NCI-H1436 (cell line): ENCODE measurements around the gene KCNIP1.

Source experiments
- DNase-seq: peaks from one replicate; lab custom pipeline; 2025; lab: John Stamatoyannopoulos, UW

KCNIP1 gene

GRCh38 chr5:170563824-170564567, 60.2 kb downstream of the KCNIP1 start:
- DNase-seq, result no peak

GRCh38 chr5:170565072-170565471, 61.3 kb downstream of the KCNIP1 start:
- DNase-seq, result no peak

GRCh38 chr5:170569101-170569500, 65.3 kb downstream of the KCNIP1 start:
- DNase-seq, result no peak

GRCh38 chr5:170570476-170570875, 66.7 kb downstream of the KCNIP1 start:
- no peak for DNase-seq

GRCh38 chr5:170571281-170571731, 67.5 kb downstream of the KCNIP1 start:
- DNase-seq, result no peak

- DNase-seq, result no peak
Measured at GRCh38 chr5:170571875-170572852, 68.3 kb downstream of the KCNIP1 start.

- no peak for DNase-seq
Measured at GRCh38 chr5:170573114-170573513, 69.3 kb downstream of the KCNIP1 start.

- DNase-seq, result no peak
Measured at GRCh38 chr5:170573660-170574059, 69.8 kb downstream of the KCNIP1 start.

- no peak for DNase-seq
Measured at GRCh38 chr5:170576602-170577535, 73.0 kb downstream of the KCNIP1 start.

- no peak for DNase-seq
Measured at GRCh38 chr5:170579601-170580000, 75.8 kb downstream of the KCNIP1 start.

- no peak for DNase-seq
Measured at GRCh38 chr5:170581211-170581610, 77.4 kb downstream of the KCNIP1 start.

- no peak for DNase-seq
Measured at GRCh38 chr5:170582644-170583330, 79.0 kb downstream of the KCNIP1 start.

- no peak for DNase-seq
Measured at GRCh38 chr5:170584003-170584402, 80.2 kb downstream of the KCNIP1 start.

- DNase-seq, result no peak
Measured at GRCh38 chr5:170584450-170585058, 80.7 kb downstream of the KCNIP1 start.

- no peak for DNase-seq
Measured at GRCh38 chr5:170585273-170585948, 81.6 kb downstream of the KCNIP1 start.

- DNase-seq, result no peak
Measured at GRCh38 chr5:170587808-170588207, 84.0 kb downstream of the KCNIP1 start.

GRCh38 chr5:170589643-170590042, 85.8 kb downstream of the KCNIP1 start:
- DNase-seq, result no peak

- DNase-seq, result no peak
Measured at GRCh38 chr5:170590566-170590965, 86.7 kb downstream of the KCNIP1 start.

- no peak for DNase-seq
Measured at GRCh38 chr5:170591054-170591453, 87.2 kb downstream of the KCNIP1 start.

GRCh38 chr5:170596482-170597044, 92.7 kb downstream of the KCNIP1 start:
- DNase-seq, result no peak
